HepG2 (cell line): Measurements from ENCODE around the gene P3H3. TPM values are rescaled to one million over a fixed set of nuclear protein-coding genes. Genes with fewer than 3 reads are reported as not detected.

Experiments used
- ATAC-seq: fragments of 200-7000 bp; cut with Tn5 transposase; 3 replicates; pipeline ENCODE4 v1.9.1; 2020; ENCODE audit warnings: mild to moderate bottlenecking, moderate library complexity
- BruUV-seq: library from RNA; stranded (reverse); fragments of 400-500 nt; replicated peaks from 2 replicates; lab custom pipeline; 2021; lab: Mats Ljungman, UMichigan
- CTCF ChIA-PET: fragments of 300-600 bp; formaldehyde crosslinking; extraction: SDS; loops from one replicate; lab custom pipeline; 2021; ENCODE audit warnings: low total read pairs, inconsistent platforms, low intra/inter-chr PET ratio; lab: Yijun Ruan, JAX
- POLR2A ChIA-PET: fragments of 350-600 bp; sonication (Branson Sonifier 250); formaldehyde crosslinking; loops from one replicate; lab custom pipeline; 2020; ENCODE audit warnings: antibody characterized with exemption, inconsistent platforms; lab: Yijun Ruan, JAX
- DNase-seq: peaks from one replicate; pipeline ENCODE4 v3.0.0-alpha.2; 2015; ENCODE audit warnings: low spot score
- FAIRE-seq: peaks from 3 replicates; lab custom pipeline; 2011; peaks lifted over from hg19 to GRCh38; lab: Jason Lieb, UNC
- H2AFZ ChIP-seq: one replicate; pipeline ENCODE4 v1.6.1; 2011; ENCODE audit warnings: low read length, inconsistent platforms
- H3K27ac ChIP-seq: fragments of 300-600 bp; 3 replicates; pipeline ENCODE4 v1.8.0; 2011; ENCODE audit warnings: mixed run types, mild to moderate bottlenecking, mixed read lengths, low read length, inconsistent platforms; ENCODE audit not compliant: insufficient read depth; ENCODE audit errors: extremely low read length
- H3K27me3 ChIP-seq, 2 experiments: fragments of 200-600 bp in 1 of 2; 2 replicates in 1 of 2; 3 replicates in 1 of 2; pipeline versions ENCODE4 v1.6.0 to v1.8.0; 2011; ENCODE audit warnings: low read length in 2 of 2, mild to moderate bottlenecking in 2 of 2, moderate library complexity in 2 of 2, inconsistent platforms in 1 of 2; ENCODE audit not compliant: insufficient read depth in 2 of 2, control insufficient read depth in 1 of 2
- H3K36me3 ChIP-seq, 2 experiments: fragments of 200-600 bp in 1 of 2; replicated peaks in 1 of 2; 2 replicates in 1 of 2; 3 replicates in 1 of 2; pipeline versions ENCODE4 v1.5.1 to v1.8.0; 2011; ENCODE audit warnings: low read length in 2 of 2, inconsistent platforms in 1 of 2; ENCODE audit not compliant: insufficient read depth in 2 of 2, control insufficient read depth in 1 of 2
- H3K4me1 ChIP-seq: 2 replicates; pipeline ENCODE4 v1.5.1; 2012; ENCODE audit warnings: low read length, inconsistent platforms; ENCODE audit not compliant: insufficient read depth
- H3K4me2 ChIP-seq: 2 replicates; pipeline ENCODE4 v1.6.0; 2011; ENCODE audit warnings: low read depth, low read length, inconsistent platforms
- H3K4me3 ChIP-seq, 3 experiments: fragments of 200-600 bp in 1 of 3; sonication (generic), shearing (Covaris generic) in 1 of 3; replicated peaks in 1 of 3; 2 replicates each; pipeline ENCODE4 v1.5.1; 2011 to 2016; ENCODE audit warnings: low read length in 3 of 3, inconsistent platforms in 2 of 3, low read depth in 2 of 3, mild to moderate bottlenecking in 2 of 3, control low read depth in 1 of 3, mixed read lengths in 1 of 3; ENCODE audit not compliant: insufficient read depth in 1 of 3
- H3K79me2 ChIP-seq: one replicate; pipeline ENCODE4 v1.6.1; 2011; ENCODE audit warnings: low read length, inconsistent platforms; ENCODE audit not compliant: insufficient read depth
- H3K9ac ChIP-seq: 2 replicates; pipeline ENCODE4 v1.6.0; 2011; ENCODE audit warnings: mild to moderate bottlenecking, low read depth, low read length, inconsistent platforms; ENCODE audit not compliant: insufficient read depth
- H3K9me3 ChIP-seq: 2 replicates; pipeline ENCODE4 v1.5.1; 2012; ENCODE audit warnings: mild to moderate bottlenecking, low read length
- H4K20me1 ChIP-seq: 2 replicates; pipeline ENCODE4 v1.6.0; 2011; ENCODE audit warnings: inconsistent platforms, mild to moderate bottlenecking, low read length, moderate library complexity; ENCODE audit not compliant: insufficient read depth
- CAMTA2 ChIP-seq: sonication (generic); formaldehyde crosslinking; IDR thresholded peaks from 2 replicates; pipeline ENCODE4 v1.4.0; 2020; ENCODE audit warnings: mild to moderate bottlenecking, missing genetic modification reagents, borderline replicate concordance
- DMAP1 ChIP-seq: IDR thresholded peaks from 2 replicates; pipeline ENCODE4 v1.6.1; 2016
- FOXP1 ChIP-seq, 2 experiments: fragments of 450-650 bp in 1 of 2; IDR thresholded peaks; 2 replicates each; pipeline ENCODE4 v1.6.1; 2017 to 2018; ENCODE audit warnings: antibody characterized with exemption in 1 of 2
- MEIS2 ChIP-seq: sonication (generic); formaldehyde crosslinking; IDR thresholded peaks from 2 replicates; pipeline ENCODE4 v1.9.0; 2021; ENCODE audit warnings: mild to moderate bottlenecking, missing genetic modification reagents
- POLR2G ChIP-seq: fragments of 200-400 bp; formaldehyde crosslinking; IDR thresholded peaks from 2 replicates; pipeline ENCODE4 v1.6.1; 2018; ENCODE audit warnings: mild to moderate bottlenecking, low read depth, low read length, moderate library complexity
- U2AF2 ChIP-seq: fragments of 200-400 bp; formaldehyde crosslinking; IDR thresholded peaks from 2 replicates; pipeline ENCODE4 v1.6.1; 2017; ENCODE audit warnings: low read depth, mild to moderate bottlenecking, low read length
- ZNF20 ChIP-seq: sonication (generic); formaldehyde crosslinking; IDR thresholded peaks from 2 replicates; pipeline ENCODE4 v1.4.0; 2020; ENCODE audit warnings: mild to moderate bottlenecking, moderate library complexity, missing genetic modification reagents
- ZNF225 ChIP-seq: sonication (generic); formaldehyde crosslinking; IDR thresholded peaks from 2 replicates; pipeline ENCODE4 v1.4.0; 2020; ENCODE audit warnings: mild to moderate bottlenecking, missing genetic modification reagents
- ZNF414 ChIP-seq: sonication (generic); formaldehyde crosslinking; IDR thresholded peaks from 2 replicates; pipeline ENCODE4 v1.5.0; 2020; ENCODE audit warnings: missing genetic modification reagents
- ZNF446 ChIP-seq: sonication (generic); formaldehyde crosslinking; IDR thresholded peaks from 2 replicates; pipeline ENCODE4 v1.5.0; 2020; ENCODE audit warnings: mild to moderate bottlenecking, missing genetic modification reagents
- ZNF572 ChIP-seq: sonication (generic); formaldehyde crosslinking; IDR thresholded peaks from 2 replicates; pipeline ENCODE4 v1.5.1; 2020; ENCODE audit warnings: mild to moderate bottlenecking, missing genetic modification reagents
- ZNF713 ChIP-seq: sonication (generic); formaldehyde crosslinking; IDR thresholded peaks from 2 replicates; pipeline ENCODE4 v1.4.0; 2020; ENCODE audit warnings: mild to moderate bottlenecking, missing genetic modification reagents
- WGBS: methylation state at CpG from one replicate; pipeline ENCODE4 v1.1.6; 2017; ENCODE audit warnings: low lambda C conversion rate; 5-methylcytosine and 5-hydroxymethylcytosine counted together
- in situ Hi-C: cut with HindIII; loops from 2 replicates; pipeline ENCODE4 v1.10.0; 2017; ENCODE audit warnings: low pct_unique_long_range_greater_than_20kb; ENCODE audit not compliant: extremely low pct_ligation_motif_present
- intact Hi-C: fragments of 100-400 bp; cut with micrococcal nuclease; formaldehyde crosslinking; loops from one replicate; pipeline ENCODE4 v1.10.0; 2022; ENCODE audit not compliant: unreplicated experiment
- polyA plus RNA-seq, 8 experiments: library from polyadenylated mRNA; depleted of rRNA in 3 of 8; stranded (reverse) in 7 of 8; unstranded in 1 of 8; fragments of >200 nt; fragmentation: Illumina TruSeq in 4 of 8; extraction: Trizol in 4 of 8; gene quantifications; 2 replicates each; pipeline versions ENCODE4 v1.2.1 to v1.2.3, GENCODE V29; 2011 to 2016; ENCODE audit warnings: low read depth in 4 of 8, missing spikeins in 1 of 8, mixed read lengths in 1 of 8; ENCODE audit not compliant: insufficient read depth in 1 of 8
- total RNA-seq, 5 experiments: library from RNA; depleted of rRNA; stranded (reverse); fragments of >200 nt; fragmentation: Illumina TruSeq; extraction: Trizol; gene quantifications; 2 replicates each; pipeline ENCODE4 v1.2.3, GENCODE V29; 2016; ENCODE audit warnings: low read depth in 1 of 5
- TF ChIP-seq, protein P1 (sequence below): sonication (generic); formaldehyde crosslinking; IDR thresholded peaks from 2 replicates; pipeline ENCODE4 v1.4.0; 2020; ENCODE audit warnings: missing genetic modification reagents, borderline replicate concordance

P3H3 gene
- total and polyA plus RNA-seq, 2 of the 13 experiments (the other 11 are each of a cell fraction or from before 2014, with no cell fraction given): 20.1 to 20.5 TPM

GRCh38 chr12:6834873-6835272 lies 6.7 kb downstream of the P3H3 start:
- Histone ChIP-seq H4K20me1 (no peaks in the 10 kb centered on the region), H2AFZ (no peak overlapping the region), H3K4me3 (no peak overlapping the region), H3K9me3 (no peaks in the 10 kb centered on the region), H3K27ac (no peak overlapping the region), H3K4me1 (peaks cover 10% of the 10 kb centered on the region), H3K9ac (no peak overlapping the region), H3K27me3 (no peaks in the 10 kb centered on the region), H3K36me3 (peaks cover 20 to 45% of the 10 kb centered on the region in 2 experiments; a peak in 4 of 5 replicates), H3K79me2 (no peaks in the 10 kb centered on the region), H3K4me2 (no peak overlapping the region)
- no TSS peak for BruUV-seq
- ATAC-seq (no peak), DNase-seq (no peak), FAIRE-seq (no peak)
- intact Hi-C loops: no loop called here
- whole genome bisulfite sequencing: 87% methylated on average over 5 of the region's 5 CpGs
- TF ChIP-seq DMAP1 (CRISPR knock-in tag) (no peak), ZNF446 (no peak), ZNF414 (CRISPR knock-in tag) (no peak), MEIS2 (CRISPR knock-in tag) (no peak), FOXP1 (IDR thresholded peaks at IDR 0.05) (no peak), FOXP1 (CRISPR knock-in tag; IDR thresholded peaks at IDR 0.05) (no peak), ZNF572 (CRISPR knock-in tag) (no peak), ZNF713 (CRISPR knock-in tag) (no peak), CAMTA2 (CRISPR knock-in tag) (no peak), POLR2G (no peak), ZNF20 (CRISPR knock-in tag) (no peak), U2AF2 (no peak), ZNF225 (CRISPR knock-in tag) (no peak)
- TF ChIP-seq, protein P1, sequence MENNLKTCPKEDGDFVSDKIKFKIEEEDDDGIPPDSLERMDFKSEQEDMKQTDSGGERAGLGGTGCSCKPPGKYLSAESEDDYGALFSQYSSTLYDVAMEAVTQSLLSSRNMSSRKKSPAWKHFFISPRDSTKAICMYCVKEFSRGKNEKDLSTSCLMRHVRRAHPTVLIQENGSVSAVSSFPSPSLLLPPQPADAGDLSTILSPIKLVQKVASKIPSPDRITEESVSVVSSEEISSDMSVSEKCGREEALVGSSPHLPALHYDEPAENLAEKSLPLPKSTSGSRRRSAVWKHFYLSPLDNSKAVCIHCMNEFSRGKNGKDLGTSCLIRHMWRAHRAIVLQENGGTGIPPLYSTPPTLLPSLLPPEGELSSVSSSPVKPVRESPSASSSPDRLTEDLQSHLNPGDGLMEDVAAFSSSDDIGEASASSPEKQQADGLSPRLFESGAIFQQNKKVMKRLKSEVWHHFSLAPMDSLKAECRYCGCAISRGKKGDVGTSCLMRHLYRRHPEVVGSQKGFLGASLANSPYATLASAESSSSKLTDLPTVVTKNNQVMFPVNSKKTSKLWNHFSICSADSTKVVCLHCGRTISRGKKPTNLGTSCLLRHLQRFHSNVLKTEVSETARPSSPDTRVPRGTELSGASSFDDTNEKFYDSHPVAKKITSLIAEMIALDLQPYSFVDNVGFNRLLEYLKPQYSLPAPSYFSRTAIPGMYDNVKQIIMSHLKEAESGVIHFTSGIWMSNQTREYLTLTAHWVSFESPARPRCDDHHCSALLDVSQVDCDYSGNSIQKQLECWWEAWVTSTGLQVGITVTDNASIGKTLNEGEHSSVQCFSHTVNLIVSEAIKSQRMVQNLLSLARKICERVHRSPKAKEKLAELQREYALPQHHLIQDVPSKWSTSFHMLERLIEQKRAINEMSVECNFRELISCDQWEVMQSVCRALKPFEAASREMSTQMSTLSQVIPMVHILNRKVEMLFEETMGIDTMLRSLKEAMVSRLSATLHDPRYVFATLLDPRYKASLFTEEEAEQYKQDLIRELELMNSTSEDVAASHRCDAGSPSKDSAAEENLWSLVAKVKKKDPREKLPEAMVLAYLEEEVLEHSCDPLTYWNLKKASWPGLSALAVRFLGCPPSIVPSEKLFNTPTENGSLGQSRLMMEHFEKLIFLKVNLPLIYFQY (CRISPR knock-in tag): no peak
- CTCF ChIA-PET: interaction anchor here (1.3 to 1.6 kb wide), 2 partner anchors 17 to 99 kb away, joined by 3 to 6 read pairs; partner anchors contain the start of gene USP5
- in situ Hi-C loops: no loop called here
- POLR2A ChIA-PET: interaction anchor here (1.8 to 1.9 kb wide), 2 partner anchors 17 to 82 kb away, joined by 4 to 9 read pairs; partner anchors contain the start of genes CDCA3, MLF2 and USP5
